Panc1 (cell line): ENCODE measurements around the gene GVQW3.

ENCODE experiments used
- CTCF ChIP-seq: fragments of 450-650 bp; IDR thresholded peaks from 2 replicates; pipeline ENCODE4 v1.5.1; 2017; ENCODE audit warnings: mild to moderate bottlenecking
- POLR2AphosphoS5 ChIP-seq: IDR thresholded peaks from 2 replicates; pipeline ENCODE4 v1.6.1; 2012; ENCODE audit warnings: mild to moderate bottlenecking, low read depth, low read length, moderate library complexity
- REST ChIP-seq, 2 experiments: IDR thresholded peaks; 2 replicates each; pipeline ENCODE4 v1.6.1; 2011 to 2012; ENCODE audit warnings: low read depth in 2 of 2, control low read depth in 1 of 2, low read length in 1 of 2, mild to moderate bottlenecking in 1 of 2, moderate library complexity in 1 of 2; ENCODE audit not compliant: insufficient read depth in 1 of 2
- SIN3A ChIP-seq: IDR thresholded peaks from 2 replicates; pipeline ENCODE4 v1.6.1; 2012; ENCODE audit warnings: low read depth, mild to moderate bottlenecking, low read length, moderate library complexity, borderline replicate concordance; ENCODE audit not compliant: insufficient read depth
- TCF7L2 ChIP-seq: IDR thresholded peaks from 2 replicates; pipeline ENCODE4 v1.6.1; 2011; ENCODE audit warnings: mild to moderate bottlenecking, low read depth, low read length, inconsistent platforms

- no peak for TF ChIP-seq CTCF
- no peak for TF ChIP-seq SIN3A
- TF ChIP-seq REST (IDR thresholded peaks at IDR 0.05; ENCODE audit: insufficient read depth in 1 of 2, low read depth in 2 of 2, low read length in 1 of 2): no peak
- TF ChIP-seq POLR2AphosphoS5: no peak
- no peak for TF ChIP-seq TCF7L2
Measured at GRCh38 chr11:76436020-76436419, 54.9 kb downstream of the GVQW3 start.
